Suprapubic skin (tissue), 4 donors: ENCODE measurements around the gene C20orf202. TPM values are rescaled to one million over a fixed set of nuclear protein-coding genes. Genes with fewer than 3 reads are reported as not detected.
A peak's percentile ranks its signal among the peaks of the same experiment; 100 is the strongest.

Experiments
- DNase-seq, 2 donors: peaks; one replicate each; pipeline ENCODE4 v3.0.0-alpha.2; 2019; ENCODE audit warnings: low spot score in 2 of 2
- H3K27ac ChIP-seq: fragments of 200-600 bp; sonication (generic); one replicate; pipeline ENCODE4 v1.5.1; 2019
- H3K27me3 ChIP-seq: fragments of 200-600 bp; sonication (generic); one replicate; pipeline ENCODE4 v1.5.1; 2019
- H3K36me3 ChIP-seq: fragments of 200-600 bp; sonication (generic); one replicate; pipeline ENCODE4 v1.5.1; 2019
- H3K4me1 ChIP-seq: fragments of 200-600 bp; sonication (generic); one replicate; pipeline ENCODE4 v1.5.1; 2019
- H3K4me3 ChIP-seq: fragments of 200-600 bp; sonication (generic); one replicate; pipeline ENCODE4 v1.5.1; 2019; ENCODE audit warnings: mild to moderate bottlenecking
- H3K9me3 ChIP-seq: fragments of 200-600 bp; sonication (generic); one replicate; pipeline ENCODE4 v1.5.1; 2019
- CTCF ChIP-seq, 2 donors: fragments of 200-600 bp in 1 of 2; fragments of 450-650 bp in 1 of 2; sonication (generic) in 1 of 2; IDR thresholded peaks; one replicate each; pipeline ENCODE4 v1.5.1; 2016 to 2019; ENCODE audit warnings: antibody characterized with exemption in 2 of 2, mild to moderate bottlenecking in 1 of 2, moderate library complexity in 1 of 2
- EP300 ChIP-seq: sonication (generic); formaldehyde crosslinking; IDR thresholded peaks from one replicate; pipeline ENCODE4 v1.6.1; 2017; ENCODE audit warnings: antibody characterized with exemption
- POLR2A ChIP-seq, 2 donors: fragments of 450-650 bp; IDR thresholded peaks; one replicate each; pipeline ENCODE4 v1.6.1; 2017; ENCODE audit warnings: antibody characterized with exemption in 2 of 2, mild to moderate bottlenecking in 2 of 2, moderate library complexity in 2 of 2
- POLR2AphosphoS5 ChIP-seq, 3 donors: sonication (generic); formaldehyde crosslinking; IDR thresholded peaks; one replicate each; pipeline ENCODE4 v1.6.1; 2017; ENCODE audit warnings: antibody characterized with exemption in 3 of 3
- WGBS: methylation state at CpG from one replicate; pipeline ENCODE4 v1.1.5; 2018; 5-methylcytosine and 5-hydroxymethylcytosine counted together
- total RNA-seq, 4 donors: library from RNA; depleted of rRNA; stranded (reverse); fragments of >200 nt; gene quantifications; one replicate each; pipeline ENCODE4 v1.1.0, GENCODE V29; 2016

C20orf202 gene
- under 1 TPM in 2 of 4 donors, not detected in 2; 0.89 to 0.97 TPM for total RNA-seq

- Histone ChIP-seq H3K27ac (peak within 1 kb of the TSS; percentile 54), H3K27me3 (no peaks in the 10 kb centered on the region), H3K4me1 (peaks cover 18% of the 10 kb centered on the region), H3K4me3 (no peak within 1 kb of the TSS), H3K36me3 (no peaks in the 10 kb centered on the region), H3K9me3 (no peaks in the 10 kb centered on the region)
- no peak for TF ChIP-seq POLR2AphosphoS5 (IDR thresholded peaks at IDR 0.05)
- no peak for TF ChIP-seq EP300
- no peak for TF ChIP-seq CTCF (IDR thresholded peaks at IDR 0.05)
- no peak for TF ChIP-seq POLR2A (IDR thresholded peaks at IDR 0.05)
- 72% methylated on average over 5 of the region's 5 CpGs for WGBS
- DNase-seq, result peak in 1 of 2 donors; percentile 11
These were observed at the start of gene C20orf202 for GRCh38 chr20:1202762-1203504. Gene C20orf202 (plus strand): TSS chr20:1203454. CDS start chr20:1203586, 132 bp downstream.

GRCh38 chr20:1154226-1154625, 49.0 kb upstream of the C20orf202 start:
- DNase-seq, result no peak
- Histone ChIP-seq H3K4me3 (no peak overlapping the region), H3K9me3 (no peaks in the 10 kb centered on the region), H3K4me1 (no peaks in the 10 kb centered on the region), H3K36me3 (peaks cover 34% of the 10 kb centered on the region), H3K27me3 (no peaks in the 10 kb centered on the region), H3K27ac (no peak overlapping the region)
- TF ChIP-seq POLR2AphosphoS5 (IDR thresholded peaks at IDR 0.05) (no peak), POLR2A (IDR thresholded peaks at IDR 0.05) (no peak), EP300 (no peak), CTCF (IDR thresholded peaks at IDR 0.05) (no peak)

- WGBS, result 100% methylated on average over 1 of the region's 1 CpG
- peaks cover 31% of the 10 kb centered on the region for H3K36me3 ChIP-seq
- H3K9me3 ChIP-seq, result no peaks in the 10 kb centered on the region
- no peaks in the 10 kb centered on the region for H3K27me3 ChIP-seq
- H3K27ac ChIP-seq, result no peak overlapping the region
- no peak for DNase-seq
- H3K4me3 ChIP-seq, result no peak overlapping the region
- H3K4me1 ChIP-seq, result no peaks in the 10 kb centered on the region
- TF ChIP-seq POLR2AphosphoS5 (IDR thresholded peaks at IDR 0.05) (no peak), POLR2A (IDR thresholded peaks at IDR 0.05) (no peak), EP300 (no peak), CTCF (IDR thresholded peaks at IDR 0.05) (no peak)
These were observed 48.6 kb upstream of the C20orf202 start for GRCh38 chr20:1154691-1155090.

GRCh38 chr20:1155342-1155741, 47.9 kb upstream of the C20orf202 start:
- Histone ChIP-seq H3K4me1 (no peaks in the 10 kb centered on the region), H3K27me3 (no peaks in the 10 kb centered on the region), H3K4me3 (no peak overlapping the region), H3K36me3 (peaks cover 35% of the 10 kb centered on the region), H3K9me3 (no peaks in the 10 kb centered on the region), H3K27ac (no peak overlapping the region)
- DNase-seq, result no peak
- TF ChIP-seq EP300 (no peak), CTCF (IDR thresholded peaks at IDR 0.05) (no peak), POLR2AphosphoS5 (IDR thresholded peaks at IDR 0.05) (no peak), POLR2A (IDR thresholded peaks at IDR 0.05) (no peak)
- 94% methylated on average over 3 of the region's 3 CpGs for WGBS

GRCh38 chr20:1160496-1160895, 42.8 kb upstream of the C20orf202 start:
- Histone ChIP-seq H3K9me3 (no peaks in the 10 kb centered on the region), H3K27ac (no peak overlapping the region), H3K36me3 (peaks cover 53% of the 10 kb centered on the region), H3K27me3 (no peaks in the 10 kb centered on the region), H3K4me3 (no peak overlapping the region), H3K4me1 (no peaks in the 10 kb centered on the region)
- no peak for DNase-seq
- WGBS, result 95% methylated on average over 10 of the region's 10 CpGs
- no peak for TF ChIP-seq CTCF (IDR thresholded peaks at IDR 0.05)
- no peak for TF ChIP-seq POLR2A (IDR thresholded peaks at IDR 0.05)
- TF ChIP-seq POLR2AphosphoS5 (IDR thresholded peaks at IDR 0.05), result no peak
- no peak for TF ChIP-seq EP300
